ENCODE data around the gene NEK1.

GRCh38 chr4:169565606-169566005 is 46.8 kb downstream of the NEK1 start:
- TF ChIP-seq CTCF (conservative IDR thresholded peaks at IDR 0.05; ENCODE audit: low read length), result no peak
- no peak for TF ChIP-seq EZH2phosphoT487 (IDR thresholded peaks at IDR 0.05; ENCODE audit: borderline replicate concordance)

Measured in Loucy (cell line).